Kidney tubule cell (primary cell): ENCODE measurements around the gene KAT5.
"Not testable (repeated sequence)": the region's sequence is repeated elsewhere in the genome, so short reads cannot be mapped to it uniquely, and the experiment has no call there.

Experiments
- DNase-seq: peaks from one replicate; pipeline ENCODE4 v3.0.0-alpha.2; 2018; ENCODE audit warnings: low spot score

KAT5 gene

GRCh38 chr11:65744026-65744698, 32.1 kb downstream of the KAT5 start:
- DNase-seq: peak; percentile 26

GRCh38 chr11:65744699-65745042, 32.6 kb downstream of the KAT5 start:
- no peak for DNase-seq

GRCh38 chr11:65745049-65745448, 33.0 kb downstream of the KAT5 start:
- DNase-seq: no peak

- DNase-seq: not testable (repeated sequence)
These were observed 50.1 kb downstream of the KAT5 start for GRCh38 chr11:65762169-65762568.

- DNase-seq: not testable (repeated sequence)
These were observed 50.8 kb downstream of the KAT5 start for GRCh38 chr11:65762816-65763215.

GRCh38 chr11:65764434-65764833, 52.4 kb downstream of the KAT5 start:
- peak; percentile 29 for DNase-seq

- DNase-seq: no peak
These were observed 54.5 kb downstream of the KAT5 start for GRCh38 chr11:65766535-65766934.

GRCh38 chr11:65767406-65767805, 55.4 kb downstream of the KAT5 start:
- DNase-seq: no peak

- not testable (repeated sequence) for DNase-seq
These were observed 55.8 kb downstream of the KAT5 start for GRCh38 chr11:65767806-65768205.
